Measurements from ENCODE around the gene FADS1.

Gene FADS1

DNA sequence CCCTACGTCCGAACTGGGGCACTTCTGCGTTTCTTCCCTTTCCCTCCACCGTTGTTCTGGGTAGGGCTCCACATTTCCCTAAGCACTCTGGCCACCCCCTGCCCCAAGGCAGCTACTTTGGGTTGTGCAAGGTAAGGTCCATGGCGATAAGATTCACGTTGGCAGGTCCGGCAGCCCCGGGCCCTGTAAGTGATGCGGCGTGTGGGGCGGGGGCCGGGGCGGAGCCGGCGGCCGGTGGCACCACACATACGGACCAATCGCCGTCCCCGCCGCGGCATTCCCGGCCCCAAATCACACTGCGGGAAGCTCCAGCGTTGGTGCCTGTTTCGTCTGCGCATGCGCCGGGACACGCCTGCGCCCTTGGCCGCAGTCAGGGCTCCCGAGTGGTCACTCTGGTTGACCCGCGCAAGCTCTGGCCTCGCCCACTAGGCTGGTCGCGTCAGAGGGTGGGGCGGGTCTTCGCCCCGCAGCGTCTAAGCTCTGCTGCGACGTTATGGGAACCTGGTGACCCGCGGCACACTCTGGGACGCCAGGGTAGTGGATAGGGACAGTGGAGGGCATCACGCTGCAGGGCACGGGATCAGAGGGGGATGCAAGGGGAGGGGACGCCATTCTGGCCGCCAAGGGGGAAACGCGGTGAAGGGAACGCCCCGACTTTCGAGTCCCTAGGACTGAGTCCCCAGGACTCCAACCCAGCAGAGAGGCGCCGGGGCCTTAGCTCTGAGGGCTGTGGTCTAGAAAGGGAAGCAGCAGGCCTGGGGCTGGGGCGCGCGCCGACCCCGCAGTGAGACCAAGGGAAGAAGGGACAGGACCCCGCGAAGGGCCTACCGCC lies 1.6 kb downstream of the FADS1 start:
- H3K9ac ChIP-seq (ENCODE audit: low read length): peak overlapping the region; percentile 96
- H3K27ac ChIP-seq (ENCODE audit: low read length): peak overlapping the region; percentile 94
- H3K27me3 ChIP-seq (ENCODE audit: control insufficient read depth, insufficient read depth, low read length): no peaks in the 10 kb centered on the region
- H3K4me1 ChIP-seq (ENCODE audit: control insufficient read depth, low read depth, low read length): peaks cover 15% of the 10 kb centered on the region
- H3K36me3 ChIP-seq (ENCODE audit: control insufficient read depth, low read depth, low read length): peaks cover 32% of the 10 kb centered on the region
- peak overlapping the region; percentile 93 for H3K4me3 ChIP-seq (ENCODE audit: low read length)
- no peaks in the 10 kb centered on the region for H3K9me3 ChIP-seq (ENCODE audit: control insufficient read depth, low read depth, low read length)

DNA sequence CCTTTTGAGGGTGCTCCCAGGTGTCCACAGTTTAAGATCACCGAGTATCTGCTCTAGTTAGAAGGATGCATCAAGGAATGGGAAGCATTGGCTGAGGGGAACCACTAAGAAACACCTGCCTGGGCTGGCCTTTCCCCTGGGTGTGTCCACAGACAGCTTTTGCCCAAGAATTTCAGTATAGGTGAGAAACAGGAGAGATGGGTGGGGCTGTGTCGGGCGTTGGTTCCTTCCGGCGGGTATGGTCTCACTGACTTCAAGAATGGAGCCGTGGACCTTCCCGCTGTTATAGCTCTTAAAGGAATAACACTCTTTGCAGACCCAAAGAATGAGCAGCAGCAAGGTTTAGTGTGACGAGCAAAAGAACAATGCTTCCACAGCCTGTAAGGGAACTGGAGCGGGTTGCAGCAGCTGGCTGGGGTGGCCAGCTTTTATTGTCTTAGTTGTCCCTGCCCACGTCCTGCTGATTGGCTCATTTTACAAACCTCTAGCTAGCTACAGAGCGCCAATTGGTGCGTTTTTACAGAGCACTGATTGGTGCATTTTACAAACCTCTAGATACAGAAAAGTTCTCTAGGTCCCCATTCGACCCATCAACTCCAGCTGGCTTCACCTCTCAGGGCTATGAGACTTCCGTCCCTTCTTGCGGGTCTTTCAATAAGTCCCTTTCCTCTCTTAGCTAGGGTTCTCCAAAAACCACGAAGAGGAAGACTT lies 2.4 kb downstream of the FADS1 start:
- H3K36me3 ChIP-seq (ENCODE audit: control insufficient read depth, low read depth, low read length): peaks cover 39% of the 10 kb centered on the region

DNA sequence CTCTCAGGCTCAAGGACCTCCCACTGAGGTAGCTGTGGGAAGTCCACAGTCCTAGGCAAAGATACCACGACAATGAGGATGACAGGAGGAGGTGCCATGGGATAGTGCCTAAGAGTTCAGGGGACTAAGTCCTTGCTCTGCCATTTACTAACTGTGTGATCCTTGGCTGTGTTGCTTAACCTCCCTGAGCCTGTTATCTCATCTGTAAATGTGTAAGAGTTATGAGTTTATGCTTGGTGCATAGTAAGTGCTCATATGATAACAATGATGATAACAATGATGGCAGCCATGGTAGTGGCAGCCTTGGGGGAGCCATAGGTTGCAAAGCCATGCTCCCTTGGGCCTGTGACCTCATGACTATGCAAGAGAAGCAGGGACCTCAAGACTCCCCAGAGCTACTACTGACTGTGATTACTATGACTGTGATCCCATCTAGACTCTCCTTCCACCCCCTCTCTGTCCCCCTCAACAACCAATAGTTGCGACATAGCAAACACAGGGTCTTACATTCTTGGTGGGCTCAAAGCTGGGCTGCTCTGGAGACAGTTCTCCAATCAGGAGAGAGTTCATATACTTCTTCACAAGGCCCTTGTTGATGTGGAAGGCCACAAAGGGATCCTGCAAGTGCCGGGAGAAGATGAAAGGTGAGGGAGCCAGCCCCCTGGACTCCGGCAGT lies 3.9 kb downstream of the FADS1 start:
- H3K27ac ChIP-seq (ENCODE audit: low read length): no peak overlapping the region
- H3K27me3 ChIP-seq (ENCODE audit: control insufficient read depth, insufficient read depth, low read length): no peaks in the 10 kb centered on the region
- no peak overlapping the region for H3K9ac ChIP-seq (ENCODE audit: low read length)
- no peak overlapping the region for H3K4me3 ChIP-seq (ENCODE audit: low read length)
- H3K4me1 ChIP-seq (ENCODE audit: control insufficient read depth, low read depth, low read length): peaks cover 11% of the 10 kb centered on the region
- H3K36me3 ChIP-seq (ENCODE audit: control insufficient read depth, low read depth, low read length): peaks cover 52% of the 10 kb centered on the region
- H3K9me3 ChIP-seq (ENCODE audit: control insufficient read depth, low read depth, low read length): no peaks in the 10 kb centered on the region

More for the DNA sequence above, 2.4 kb downstream of the FADS1 start:
- Histone ChIP-seq H3K9me3 (ENCODE audit: control insufficient read depth, low read depth, low read length) (no peaks in the 10 kb centered on the region), H3K27me3 (ENCODE audit: control insufficient read depth, insufficient read depth, low read length) (no peaks in the 10 kb centered on the region), H3K27ac (ENCODE audit: low read length) (peak overlapping the region; percentile 94), H3K4me3 (ENCODE audit: low read length) (peak overlapping the region; percentile 93), H3K9ac (ENCODE audit: low read length) (peak overlapping the region; percentile 75), H3K4me1 (ENCODE audit: control insufficient read depth, low read depth, low read length) (peaks cover 15% of the 10 kb centered on the region)

DNA sequence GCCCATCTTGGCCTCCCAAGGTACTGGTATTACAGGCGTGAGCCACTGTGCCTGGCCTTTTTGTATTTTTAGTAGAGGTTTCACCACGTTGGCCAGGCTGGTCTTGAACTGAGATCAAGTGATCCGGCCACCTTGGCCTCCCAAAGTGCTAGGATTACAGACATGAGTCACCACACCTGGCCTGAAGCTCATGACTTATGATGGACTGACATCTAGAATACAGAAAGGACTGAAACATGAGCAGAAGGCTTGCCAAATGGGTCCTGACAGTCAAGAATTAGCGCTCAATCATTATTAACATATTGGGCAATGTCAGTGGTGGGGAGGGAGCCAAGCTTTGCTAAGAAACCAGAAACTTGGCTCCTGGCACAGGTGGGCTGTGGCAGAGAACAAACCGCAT lies 5.0 kb downstream of the FADS1 start:
- H3K9me3 ChIP-seq (ENCODE audit: control insufficient read depth, low read depth, low read length): no peaks in the 10 kb centered on the region
- no peaks in the 10 kb centered on the region for H3K27me3 ChIP-seq (ENCODE audit: control insufficient read depth, insufficient read depth, low read length)
- H3K27ac ChIP-seq (ENCODE audit: low read length): no peak overlapping the region
- H3K4me3 ChIP-seq (ENCODE audit: low read length): no peak overlapping the region
- peaks cover 63% of the 10 kb centered on the region for H3K36me3 ChIP-seq (ENCODE audit: control insufficient read depth, low read depth, low read length)
- H3K9ac ChIP-seq (ENCODE audit: low read length): no peak overlapping the region
- H3K4me1 ChIP-seq (ENCODE audit: control insufficient read depth, low read depth, low read length): peaks cover 4% of the 10 kb centered on the region

DNA sequence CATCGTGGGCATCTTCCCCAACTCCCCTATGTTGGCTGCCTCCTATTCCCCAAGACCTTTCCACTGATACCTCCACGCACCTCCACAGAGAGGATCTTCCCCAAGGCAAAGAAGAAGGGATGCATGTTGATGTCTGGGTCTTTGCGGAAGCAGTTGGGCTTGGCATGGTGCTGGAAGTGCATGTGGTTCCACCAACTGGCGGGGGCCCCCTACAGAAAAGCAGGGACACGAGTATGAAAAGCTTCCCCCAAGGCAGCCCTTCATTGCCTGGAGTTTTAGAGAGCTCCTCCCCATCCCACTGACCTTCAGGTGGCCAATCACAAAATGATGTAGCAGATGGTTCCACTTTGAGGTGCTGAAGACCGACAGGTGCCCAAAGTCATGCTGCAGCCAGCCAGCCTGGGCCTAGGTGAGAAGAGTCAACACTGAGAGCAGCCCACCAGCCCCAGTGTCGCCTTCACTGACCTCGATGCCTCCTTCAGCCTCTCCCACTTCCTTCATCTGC lies 6.1 kb downstream of the FADS1 start:
- Histone ChIP-seq H3K4me3 (ENCODE audit: low read length) (no peak overlapping the region), H3K9ac (ENCODE audit: low read length) (no peak overlapping the region), H3K36me3 (ENCODE audit: control insufficient read depth, low read depth, low read length) (peaks cover 71% of the 10 kb centered on the region), H3K9me3 (ENCODE audit: control insufficient read depth, low read depth, low read length) (no peaks in the 10 kb centered on the region), H3K27me3 (ENCODE audit: control insufficient read depth, insufficient read depth, low read length) (no peaks in the 10 kb centered on the region), H3K27ac (ENCODE audit: low read length) (no peak overlapping the region), H3K4me1 (ENCODE audit: control insufficient read depth, low read depth, low read length) (peaks cover 4% of the 10 kb centered on the region)

DNA sequence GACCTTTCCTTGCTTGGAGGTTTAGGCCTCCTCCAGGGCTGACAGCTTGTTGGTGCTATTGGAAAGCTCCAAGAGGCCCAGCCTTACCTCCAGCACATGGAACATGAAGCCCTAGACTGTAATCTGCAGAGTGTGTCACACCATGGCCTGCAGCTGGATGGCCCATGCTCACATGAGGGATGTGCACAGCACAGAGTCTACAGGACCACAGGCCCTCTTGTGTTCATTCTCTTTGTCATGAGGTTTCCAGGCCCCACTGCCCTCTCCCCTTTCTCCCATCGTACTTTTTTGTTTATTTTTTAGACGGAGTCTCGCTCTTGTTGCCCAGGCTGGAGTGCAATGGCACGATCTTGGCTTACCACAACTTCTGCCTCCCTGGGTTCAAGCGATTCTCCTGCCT lies 10.0 kb downstream of the FADS1 start:
- no peaks in the 10 kb centered on the region for H3K4me1 ChIP-seq (ENCODE audit: control insufficient read depth, low read depth, low read length)
- no peak overlapping the region for H3K27ac ChIP-seq (ENCODE audit: low read length)
- H3K27me3 ChIP-seq (ENCODE audit: control insufficient read depth, insufficient read depth, low read length): no peaks in the 10 kb centered on the region
- H3K4me3 ChIP-seq (ENCODE audit: low read length): no peak overlapping the region
- no peaks in the 10 kb centered on the region for H3K9me3 ChIP-seq (ENCODE audit: control insufficient read depth, low read depth, low read length)
- peaks cover 93% of the 10 kb centered on the region for H3K36me3 ChIP-seq (ENCODE audit: control insufficient read depth, low read depth, low read length)
- H3K9ac ChIP-seq (ENCODE audit: low read length): no peak overlapping the region

DNA sequence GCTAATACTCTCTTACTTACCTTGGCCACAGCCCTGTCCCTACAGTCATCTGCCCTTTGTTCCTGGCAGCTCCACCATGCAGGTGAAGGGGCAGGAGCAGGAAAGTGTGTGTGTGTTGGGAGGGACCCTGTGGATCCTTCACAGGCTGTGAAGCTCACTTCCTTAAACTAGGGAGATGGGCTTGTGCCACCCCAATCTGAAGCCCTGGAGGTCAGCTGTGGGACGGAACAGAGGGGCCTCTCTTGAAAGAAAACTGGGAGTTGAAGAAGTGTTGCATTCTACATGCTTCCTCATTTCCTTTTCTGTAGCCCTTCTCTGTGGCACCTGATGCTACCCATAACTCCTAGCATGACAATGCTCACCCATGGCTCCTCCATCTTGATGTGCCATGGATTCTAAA lies 11.7 kb downstream of the FADS1 start:
- Histone ChIP-seq H3K4me3 (ENCODE audit: low read length) (no peak overlapping the region), H3K9ac (ENCODE audit: low read length) (no peak overlapping the region), H3K36me3 (ENCODE audit: control insufficient read depth, low read depth, low read length) (peaks cover 87% of the 10 kb centered on the region)

DNA sequence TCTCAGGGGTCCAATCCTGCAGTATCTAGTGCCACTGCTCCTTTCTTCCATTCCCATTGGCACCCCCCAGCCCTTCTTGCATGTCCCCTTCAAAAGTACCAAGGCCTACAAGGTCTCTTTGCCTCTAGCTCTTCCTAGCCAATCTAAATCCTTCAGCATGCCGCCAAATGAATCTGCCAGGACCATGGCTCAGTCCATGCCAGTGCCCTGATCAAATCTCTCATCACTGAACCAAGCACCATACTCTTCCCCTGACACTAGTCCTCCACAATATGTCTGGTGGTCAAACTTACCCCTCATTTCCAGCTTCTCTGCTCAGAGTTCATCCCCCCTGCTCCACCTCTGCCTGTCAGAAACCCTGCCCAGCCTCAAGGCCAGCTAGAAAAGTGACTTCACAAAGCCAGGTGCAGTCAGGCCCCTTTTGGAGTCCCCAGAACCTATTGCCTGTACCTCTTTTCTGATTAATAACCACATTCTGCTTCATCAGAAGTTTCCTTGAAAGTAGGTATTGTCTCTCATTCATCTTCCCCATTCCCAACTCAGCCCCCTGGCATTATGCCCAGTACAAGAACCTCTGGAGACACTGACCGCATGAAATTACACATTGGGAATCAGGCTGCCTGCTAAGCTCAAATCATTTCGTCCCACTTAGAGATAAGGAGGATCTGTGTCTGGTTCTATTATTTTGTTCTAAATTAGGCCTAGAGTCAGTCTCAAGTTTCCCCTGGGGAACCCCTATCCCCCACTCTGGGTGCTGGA lies 12.7 kb downstream of the FADS1 start:
- H3K27ac ChIP-seq (ENCODE audit: low read length): no peak overlapping the region
- no peak overlapping the region for H3K9ac ChIP-seq (ENCODE audit: low read length)
- H3K36me3 ChIP-seq (ENCODE audit: control insufficient read depth, low read depth, low read length): peaks cover 84% of the 10 kb centered on the region
- H3K4me1 ChIP-seq (ENCODE audit: control insufficient read depth, low read depth, low read length): no peaks in the 10 kb centered on the region
- no peak overlapping the region for H3K4me3 ChIP-seq (ENCODE audit: low read length)
- H3K27me3 ChIP-seq (ENCODE audit: control insufficient read depth, insufficient read depth, low read length): no peaks in the 10 kb centered on the region
- no peaks in the 10 kb centered on the region for H3K9me3 ChIP-seq (ENCODE audit: control insufficient read depth, low read depth, low read length)

More for the DNA sequence above, 11.7 kb downstream of the FADS1 start:
- Histone ChIP-seq H3K27me3 (ENCODE audit: control insufficient read depth, insufficient read depth, low read length) (no peaks in the 10 kb centered on the region), H3K27ac (ENCODE audit: low read length) (no peak overlapping the region), H3K4me1 (ENCODE audit: control insufficient read depth, low read depth, low read length) (no peaks in the 10 kb centered on the region), H3K9me3 (ENCODE audit: control insufficient read depth, low read depth, low read length) (no peaks in the 10 kb centered on the region)

DNA sequence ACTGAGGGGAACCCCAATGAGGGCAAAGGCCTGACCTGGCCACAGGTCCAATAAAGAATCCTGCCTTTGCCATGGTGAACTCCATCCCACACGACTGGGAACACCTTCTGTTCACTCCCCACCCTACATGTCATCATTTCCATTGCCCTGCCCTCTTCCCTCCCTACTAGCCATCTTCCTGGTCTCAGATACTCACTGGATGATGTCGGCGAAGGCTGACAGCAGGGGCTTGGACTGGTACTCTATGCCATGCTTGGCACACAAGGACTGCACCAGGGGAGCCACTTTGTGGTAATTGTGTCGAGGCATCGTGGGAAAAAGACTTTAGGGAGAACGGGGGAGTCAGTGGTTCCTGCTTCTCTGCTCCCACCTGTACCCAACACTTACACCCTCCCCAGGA lies 14.2 kb downstream of the FADS1 start:
- no peak overlapping the region for H3K9ac ChIP-seq (ENCODE audit: low read length)
- H3K27ac ChIP-seq (ENCODE audit: low read length): no peak overlapping the region
- H3K4me3 ChIP-seq (ENCODE audit: low read length): no peak overlapping the region
- no peaks in the 10 kb centered on the region for H3K4me1 ChIP-seq (ENCODE audit: control insufficient read depth, low read depth, low read length)
- H3K27me3 ChIP-seq (ENCODE audit: control insufficient read depth, insufficient read depth, low read length): no peaks in the 10 kb centered on the region
- no peaks in the 10 kb centered on the region for H3K9me3 ChIP-seq (ENCODE audit: control insufficient read depth, low read depth, low read length)
- peaks cover 73% of the 10 kb centered on the region for H3K36me3 ChIP-seq (ENCODE audit: control insufficient read depth, low read depth, low read length)

DNA sequence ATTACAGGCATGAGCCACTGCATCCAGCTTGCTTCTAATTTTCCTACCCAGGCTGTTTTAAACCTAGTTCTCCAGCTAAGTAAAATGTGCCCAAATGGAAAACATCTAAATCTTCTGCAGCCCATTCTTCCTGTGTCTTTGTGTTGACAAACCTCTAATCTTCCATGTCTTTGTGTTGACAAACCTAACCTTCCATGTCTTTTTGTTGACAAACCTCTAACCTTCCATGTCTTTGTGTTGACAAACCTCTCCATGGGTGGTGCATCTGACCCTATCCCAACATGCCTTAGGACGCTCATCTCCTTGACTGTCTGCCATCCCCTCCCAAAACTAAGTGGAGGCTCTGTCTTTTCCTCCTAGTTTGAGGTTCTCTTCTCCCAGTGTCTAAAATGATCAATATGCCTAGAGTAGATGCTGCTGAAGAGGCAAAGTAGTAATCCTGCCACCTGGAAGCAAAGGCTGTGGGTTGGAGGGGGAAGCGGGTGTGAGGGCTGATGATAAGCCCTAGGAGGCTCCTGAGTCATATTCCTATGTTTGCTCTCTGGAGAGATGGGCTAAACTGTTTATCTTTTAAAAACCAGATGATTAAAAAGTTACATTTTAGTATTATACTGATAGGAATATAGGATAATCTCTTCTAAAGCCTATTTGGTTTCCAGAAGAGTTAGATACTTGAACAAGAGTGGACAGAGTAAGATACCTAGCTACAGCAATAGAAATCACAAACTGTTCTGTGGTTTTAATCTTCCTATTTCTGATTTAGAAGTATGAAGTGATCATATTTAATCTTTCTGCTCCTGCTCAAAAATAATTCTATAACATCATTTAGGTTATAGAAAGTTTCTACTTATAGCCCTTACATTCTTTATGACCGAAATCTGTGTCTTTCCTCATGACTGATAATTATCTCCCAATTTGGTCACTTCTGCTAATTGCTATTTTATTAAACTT lies 16.2 kb downstream of the FADS1 start:
- no peak overlapping the region for H3K27ac ChIP-seq (ENCODE audit: low read length)
- H3K27me3 ChIP-seq (ENCODE audit: control insufficient read depth, insufficient read depth, low read length): no peaks in the 10 kb centered on the region
- no peak overlapping the region for H3K4me3 ChIP-seq (ENCODE audit: low read length)
- H3K9ac ChIP-seq (ENCODE audit: low read length): no peak overlapping the region
- no peaks in the 10 kb centered on the region for H3K4me1 ChIP-seq (ENCODE audit: control insufficient read depth, low read depth, low read length)
- peaks cover 72% of the 10 kb centered on the region for H3K36me3 ChIP-seq (ENCODE audit: control insufficient read depth, low read depth, low read length)
- no peaks in the 10 kb centered on the region for H3K9me3 ChIP-seq (ENCODE audit: control insufficient read depth, low read depth, low read length)
